Midbrain (tissue), 1 donor: Measurements from ENCODE around the gene SF1.

ENCODE experiments used
- DNase-seq: peaks from one replicate; lab custom pipeline; 2025; lab: John Stamatoyannopoulos, UW

SF1 gene

GRCh38 chr11:64745189-64745520 is 33.2 kb downstream of the SF1 start:
- DNase-seq, result peak; percentile 25

- no peak for DNase-seq
Measured at GRCh38 chr11:64744544-64745188, 33.7 kb downstream of the SF1 start.

DNA sequence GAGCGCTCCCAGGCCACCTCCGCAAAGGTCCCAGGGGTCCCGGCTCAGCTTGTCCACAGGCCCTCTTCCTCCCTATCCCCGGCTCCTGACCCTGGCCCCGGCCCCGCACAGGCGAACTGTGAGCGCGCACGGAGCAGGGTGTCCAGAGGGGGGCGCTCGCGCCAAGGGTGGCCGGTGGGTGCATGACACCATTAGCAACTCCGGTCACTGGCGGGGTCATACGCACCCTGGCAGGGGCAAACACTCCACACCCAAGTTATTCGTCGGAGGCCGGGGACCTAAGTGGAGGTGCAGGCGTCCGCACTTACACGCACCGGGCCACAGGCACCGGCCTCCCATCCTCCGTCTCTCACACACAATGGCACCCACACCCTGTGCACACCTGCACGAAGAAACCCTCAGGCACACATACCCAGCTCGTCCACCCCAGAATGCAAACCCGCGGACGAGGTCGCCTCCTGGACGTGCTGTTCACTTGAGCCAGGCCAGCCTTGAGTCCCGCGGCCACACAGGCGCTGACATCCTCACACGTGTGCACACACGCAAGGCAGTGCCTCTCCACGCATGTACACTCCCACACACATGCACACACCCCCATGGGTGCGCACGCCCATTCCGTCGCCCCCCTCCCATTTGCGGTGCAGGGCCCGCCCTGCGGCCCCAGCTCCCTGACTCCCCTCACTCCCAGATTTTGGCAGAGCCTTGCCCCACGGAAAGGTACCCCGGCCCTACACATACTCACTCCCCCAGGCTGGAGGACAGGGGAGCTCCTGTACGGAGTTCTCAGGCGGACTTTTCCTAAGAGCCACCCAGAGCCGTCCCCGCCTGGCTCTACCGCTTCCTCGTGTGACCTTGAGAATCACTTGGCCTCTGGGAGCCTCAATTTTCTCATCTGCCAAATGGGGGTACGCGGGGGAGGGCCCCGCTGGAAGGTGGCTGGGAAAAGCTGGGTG is 34.5 kb downstream of the SF1 start, which contains the start of gene RASGRP2:
Gene RASGRP2 (minus strand): TSS at position 552 of the 953 bp plus-strand sequence. CDS start 1,276 bp downstream, outside the sequence.
- DNase-seq, result peak; percentile 40

- peak; percentile 30 for DNase-seq
Measured at GRCh38 chr11:64742889-64743590, 35.3 kb downstream of the SF1 start.

- no peak for DNase-seq
Measured at GRCh38 chr11:64742087-64742888, 36.1 kb downstream of the SF1 start.

- DNase-seq, result no peak
Measured at GRCh38 chr11:64741375-64742086, 36.8 kb downstream of the SF1 start.

DNA sequence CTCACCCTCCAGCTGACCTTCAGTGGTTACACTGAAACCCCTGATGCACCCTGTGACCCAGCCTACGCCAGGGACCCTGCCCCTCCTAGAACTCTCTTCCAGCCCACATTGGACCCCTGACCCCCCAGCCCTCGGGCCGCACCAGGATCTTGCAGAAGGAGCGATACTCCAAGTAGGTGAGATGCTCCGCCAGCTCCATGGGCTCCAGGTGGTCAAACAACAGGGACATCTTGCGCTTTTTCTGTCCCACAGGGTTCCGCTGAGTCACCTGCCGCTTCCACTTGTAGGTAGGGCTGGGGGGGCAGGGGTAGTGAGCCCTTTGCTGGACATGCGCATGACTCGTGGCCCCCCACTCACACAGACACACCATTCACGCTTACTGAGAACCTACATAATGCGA is 38.5 kb downstream of the SF1 start:
- DNase-seq, result no peak

DNA sequence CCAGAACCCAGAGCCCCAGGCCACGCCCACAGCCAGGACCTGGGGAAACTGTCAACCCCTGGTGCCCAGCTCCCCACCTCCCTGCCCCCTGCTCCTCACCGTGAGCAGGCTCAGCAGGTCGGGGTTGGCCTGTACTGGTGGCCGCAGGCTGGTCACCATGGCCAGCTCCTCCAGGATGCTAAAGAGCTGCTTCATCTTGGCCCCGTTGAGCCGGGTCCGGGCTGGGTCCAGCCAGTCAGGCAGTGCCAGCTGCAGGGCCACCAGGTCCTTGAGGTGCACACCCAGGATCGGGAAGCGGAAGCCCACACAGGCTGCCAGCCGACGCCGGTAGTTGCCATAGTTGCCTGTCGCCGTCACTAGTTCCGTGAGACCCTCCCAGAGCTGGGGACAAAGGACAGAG is 41.7 kb downstream of the SF1 start:
- no peak for DNase-seq

DNA sequence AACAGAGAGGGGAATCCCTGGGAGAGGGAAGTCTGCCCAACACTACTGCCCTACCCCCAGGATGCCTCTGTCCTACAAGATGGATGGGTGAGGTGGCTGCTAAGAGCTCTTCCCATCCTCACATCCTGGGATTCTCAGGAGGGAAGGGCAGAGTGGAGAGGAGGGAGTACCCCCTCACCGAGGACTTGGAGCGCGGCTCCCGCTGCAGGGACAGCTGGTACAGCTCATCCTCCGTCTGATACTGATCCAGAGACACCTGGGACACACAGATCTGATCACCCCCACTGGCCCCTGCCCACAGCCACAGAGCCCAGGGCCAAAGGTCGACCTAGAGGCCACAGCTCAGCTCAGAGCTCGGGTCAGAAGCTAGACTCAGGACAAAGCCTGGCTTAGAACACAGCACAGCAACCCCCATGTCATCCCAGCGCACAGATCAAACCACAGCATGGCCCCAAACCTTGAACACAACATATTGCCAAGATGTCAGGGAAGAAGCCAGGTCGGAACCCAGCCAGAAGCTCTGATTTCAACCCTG is 42.5 kb downstream of the SF1 start:
- DNase-seq, result no peak

GRCh38 chr11:64734811-64735724 is 43.3 kb downstream of the SF1 start:
- DNase-seq, result no peak

DNA sequence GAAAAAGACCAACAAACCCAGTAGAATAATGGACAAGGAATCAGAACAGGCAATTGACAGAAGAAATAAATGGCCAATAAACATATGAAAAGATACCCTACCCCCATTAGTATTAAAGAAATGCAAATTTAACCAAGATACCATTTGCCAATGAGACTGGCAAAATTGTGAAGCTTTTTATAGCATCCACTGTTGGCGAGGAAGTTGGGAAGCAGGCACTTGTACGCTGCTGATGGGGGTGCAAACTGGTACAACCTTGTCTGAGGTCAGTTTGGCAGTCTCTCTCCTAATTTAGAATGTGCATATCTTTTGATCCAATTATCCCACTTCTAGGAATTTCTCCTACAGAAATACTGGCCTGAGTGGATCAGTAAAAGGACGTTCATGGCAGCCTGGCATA is 46.7 kb downstream of the SF1 start:
- no peak for DNase-seq

- no peak for DNase-seq
Measured at GRCh38 chr11:64729851-64730382, 48.4 kb downstream of the SF1 start.

DNA sequence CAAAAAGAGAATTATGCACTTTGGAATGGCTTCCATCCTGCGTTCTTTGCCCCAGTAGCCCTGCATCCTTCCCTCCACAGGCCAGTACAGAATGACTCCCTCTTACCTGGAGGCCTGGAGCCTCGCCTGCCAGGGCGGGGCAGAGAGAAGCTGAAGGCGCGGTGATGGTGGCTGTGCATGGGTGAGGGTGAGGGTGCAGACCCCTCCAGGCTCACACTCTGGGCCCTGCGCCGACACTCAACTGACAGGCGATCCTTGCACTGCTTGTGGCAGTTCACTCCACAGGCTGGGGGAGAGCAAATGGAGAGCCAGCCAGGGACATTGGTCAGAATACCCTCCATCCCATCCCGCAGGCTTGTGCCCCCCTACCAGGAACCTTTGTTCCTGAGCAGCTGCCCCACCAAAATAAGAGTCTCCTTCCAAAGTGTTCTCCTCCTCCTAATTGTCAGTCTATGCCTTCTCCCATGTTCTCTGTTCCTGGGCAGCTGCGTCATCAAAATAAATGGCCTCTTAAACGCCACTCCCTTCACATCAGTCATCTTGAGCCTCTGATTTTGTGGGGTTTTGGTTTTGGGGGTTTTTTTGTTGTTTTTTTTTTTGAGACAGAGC is 49.5 kb downstream of the SF1 start:
- DNase-seq, result no peak

- no peak for DNase-seq
Measured at GRCh38 chr11:64726867-64727530, 51.3 kb downstream of the SF1 start.

GRCh38 chr11:64726211-64726641 is 52.1 kb downstream of the SF1 start:
- DNase-seq, result no peak

GRCh38 chr11:64724863-64725532 is 53.3 kb downstream of the SF1 start:
- DNase-seq, result no peak

DNA sequence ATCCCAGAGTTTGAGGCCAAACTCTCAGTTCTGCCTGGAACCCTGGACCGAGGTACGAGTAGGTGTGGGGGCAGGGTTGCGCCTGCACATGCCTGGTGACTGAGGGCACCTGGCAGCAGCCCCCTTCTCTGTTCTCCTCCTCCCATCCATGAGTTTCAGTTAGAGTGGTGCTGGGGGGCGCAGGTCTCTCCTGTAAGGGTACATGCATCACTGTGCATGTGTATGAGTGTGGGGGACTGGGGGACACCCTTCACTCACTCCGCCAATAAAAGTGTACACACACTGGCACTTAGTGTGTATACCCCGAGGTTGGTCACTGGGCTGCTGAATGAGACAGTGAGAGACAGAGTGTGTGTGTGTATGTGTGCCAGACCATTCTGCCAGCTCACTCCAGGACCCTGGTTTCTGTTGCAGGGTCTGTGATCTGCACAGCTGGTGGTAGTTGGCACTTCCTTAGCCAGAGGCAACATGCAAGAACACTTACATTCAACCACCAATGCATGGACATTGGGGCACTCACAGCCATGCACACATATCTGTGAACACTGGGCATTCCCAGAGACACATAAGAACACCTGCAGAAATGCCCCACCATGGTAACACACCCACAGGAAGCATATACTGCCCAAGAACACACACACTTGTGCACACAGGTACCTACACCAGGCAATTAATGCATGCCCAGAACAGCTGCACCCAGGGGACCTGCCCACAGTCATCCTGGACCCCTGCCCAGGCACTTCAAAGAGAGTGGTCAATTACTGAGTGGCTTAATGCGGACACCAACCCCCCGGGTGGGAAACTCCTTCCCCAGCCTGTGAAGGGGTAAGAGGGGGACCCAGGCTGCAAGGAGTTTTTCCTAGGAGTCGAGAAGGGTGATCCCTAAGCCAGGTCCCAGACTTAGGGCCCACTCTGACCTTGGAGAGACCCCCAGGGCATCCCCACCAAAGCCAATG is 54.2 kb downstream of the SF1 start:
- DNase-seq, result no peak
